Measurements from ENCODE around the gene ASB6.

GRCh38 chr9:129633848-129634247 lies 8.1 kb downstream of the ASB6 start:
- TF ChIP-seq FOXP1 (IDR thresholded peaks at IDR 0.05) = no peak
- no peak for TF ChIP-seq FOXP1 (CRISPR knock-in tag; IDR thresholded peaks at IDR 0.05)
- no peak for TF ChIP-seq ETV6 (CRISPR knock-in tag; conservative IDR thresholded peaks at IDR 0.05)
- no peak for TF ChIP-seq HNF4A (CRISPR knock-in tag; IDR thresholded peaks at IDR 0.05)
